ENCODE measurements around the gene GPR151.

The GPR151 gene

GRCh38 chr5:146466521-146467349 is 49.3 kb downstream of the GPR151 start:
- no peak overlapping the region for H3K4me3 ChIP-seq (ENCODE audit: low read depth, low read length)
- DNase-seq (ENCODE audit: low read depth), result no peak
- in situ Hi-C loops (cut with HindIII; ENCODE audit: low sequenced_read_pairs), result no loop called here
- TF ChIP-seq CTCF (IDR thresholded peaks at IDR 0.05; ENCODE audit: low read depth, low read length, missing control alignments), result peak; percentile 47

GRCh38 chr5:146463446-146463845 is 52.5 kb downstream of the GPR151 start:
- TF ChIP-seq CTCF (IDR thresholded peaks at IDR 0.05; ENCODE audit: low read depth, low read length, missing control alignments), result no peak
- in situ Hi-C loops (cut with HindIII; ENCODE audit: low sequenced_read_pairs), result no loop called here
- DNase-seq (ENCODE audit: low read depth), result no peak
- no peak overlapping the region for H3K4me3 ChIP-seq (ENCODE audit: low read depth, low read length)

Measured in astrocyte of the cerebellum (primary cell).